GM19043 (cell line): ENCODE measurements around the gene SHANK3.

Experiments
- ATAC-seq: cut with Tn5 transposase; IDR thresholded peaks from one replicate; pipeline ENCODE4 v1.9.1; 2021; ENCODE audit warnings: low read depth; ENCODE audit not compliant: unreplicated experiment

The SHANK3 gene

GRCh38 chr22:50697667-50698506 lies 25.3 kb downstream of the SHANK3 start:
- no peak for ATAC-seq

- no peak for ATAC-seq
These were observed 25.9 kb downstream of the SHANK3 start for GRCh38 chr22:50698546-50698945.

- no peak for ATAC-seq
These were observed 26.6 kb downstream of the SHANK3 start for GRCh38 chr22:50699001-50699755.

- no peak for ATAC-seq
These were observed 27.2 kb downstream of the SHANK3 start for GRCh38 chr22:50699756-50700386.

- no peak for ATAC-seq
These were observed 27.9 kb downstream of the SHANK3 start for GRCh38 chr22:50700387-50701075.

GRCh38 chr22:50701076-50701419 lies 28.4 kb downstream of the SHANK3 start:
- no peak for ATAC-seq

- ATAC-seq: no peak
These were observed 29.0 kb downstream of the SHANK3 start for GRCh38 chr22:50701428-50702154.

GRCh38 chr22:50702261-50702671 lies 29.6 kb downstream of the SHANK3 start:
- no peak for ATAC-seq

GRCh38 chr22:50702821-50703725 lies 30.4 kb downstream of the SHANK3 start:
- no peak for ATAC-seq

- ATAC-seq: no peak
These were observed 31.3 kb downstream of the SHANK3 start for GRCh38 chr22:50703726-50704509.

- no peak for ATAC-seq
These were observed 32.0 kb downstream of the SHANK3 start for GRCh38 chr22:50704510-50705218.

- ATAC-seq: no peak
These were observed 32.6 kb downstream of the SHANK3 start for GRCh38 chr22:50705219-50705691.

GRCh38 chr22:50705851-50706351 lies 33.3 kb downstream of the SHANK3 start:
- no peak for ATAC-seq

GRCh38 chr22:50706481-50707125 lies 34.0 kb downstream of the SHANK3 start:
- no peak for ATAC-seq

GRCh38 chr22:50708474-50708873 lies 35.9 kb downstream of the SHANK3 start:
- no peak for ATAC-seq

- no peak for ATAC-seq
These were observed 36.4 kb downstream of the SHANK3 start for GRCh38 chr22:50708996-50709395.

- no peak for ATAC-seq
These were observed 37.6 kb downstream of the SHANK3 start for GRCh38 chr22:50710221-50710620.
